Neural progenitor cell (in vitro differentiated cells): ENCODE measurements around the gene CDH13. TPM values are rescaled to one million over a fixed set of nuclear protein-coding genes. Genes with fewer than 3 reads are reported as not detected.

Experiments used
- DNase-seq: peaks from one replicate; pipeline ENCODE4 v3.0.0-alpha.2; 2016; ENCODE audit warnings: low spot score
- H2AFZ ChIP-seq: fragments of 200-600 bp; sonication (generic); replicated peaks from 2 replicates; pipeline ENCODE4 v1.6.1; 2016; ENCODE audit warnings: antibody characterized with exemption
- H3F3A ChIP-seq: fragments of 200-600 bp; sonication (generic); 2 replicates; pipeline ENCODE4 v1.6.1; 2016; ENCODE audit warnings: antibody characterized with exemption, low read depth
- H3K27ac ChIP-seq: fragments of 200-600 bp; sonication (generic); 2 replicates; pipeline ENCODE4 v1.5.1; 2016; ENCODE audit warnings: mild to moderate bottlenecking
- H3K27me3 ChIP-seq: fragments of 200-600 bp; sonication (generic); 2 replicates; pipeline ENCODE4 v1.6.1; 2016; ENCODE audit warnings: mild to moderate bottlenecking, moderate library complexity
- H3K36me3 ChIP-seq: fragments of 200-600 bp; sonication (generic); 2 replicates; pipeline ENCODE4 v1.5.1; 2016
- H3K4me1 ChIP-seq: fragments of 200-600 bp; sonication (generic); 2 replicates; pipeline ENCODE4 v1.6.1; 2016; ENCODE audit warnings: mixed run types
- H3K4me2 ChIP-seq: fragments of 200-600 bp; sonication (generic); 2 replicates; pipeline ENCODE4 v1.6.1; 2016
- H3K4me3 ChIP-seq: fragments of 200-600 bp; sonication (generic); 2 replicates; pipeline ENCODE4 v1.5.1; 2016
- H3K79me2 ChIP-seq: fragments of 200-600 bp; sonication (generic); 2 replicates; pipeline ENCODE4 v1.6.1; 2016; ENCODE audit warnings: low read depth
- H3K9ac ChIP-seq: fragments of 200-600 bp; sonication (generic); 2 replicates; pipeline ENCODE4 v1.6.1; 2016
- H3K9me3 ChIP-seq: fragments of 200-600 bp; sonication (generic); 2 replicates; pipeline ENCODE4 v1.5.1; 2016; ENCODE audit warnings: low read depth
- H4K20me1 ChIP-seq: fragments of 200-600 bp; sonication (generic); 2 replicates; pipeline ENCODE4 v1.6.1; 2016; ENCODE audit warnings: low read depth
- H3K27ac Mint-ChIP-seq: 3 replicates; pipeline ENCODE4 v1.8.0; 2021; ENCODE audit warnings: mixed read lengths
- H3K27me3 Mint-ChIP-seq: 2 replicates; pipeline ENCODE4 v1.8.0; 2022; ENCODE audit warnings: low read depth, mild to moderate bottlenecking, inconsistent platforms, moderate library complexity, mixed read lengths; ENCODE audit not compliant: insufficient read depth
- H3K36me3 Mint-ChIP-seq: 3 replicates; pipeline ENCODE4 v1.8.0; 2021; ENCODE audit warnings: mixed read lengths
- H3K4me1 Mint-ChIP-seq: 3 replicates; pipeline ENCODE4 v1.8.0; 2021; ENCODE audit warnings: mixed read lengths
- H3K4me3 Mint-ChIP-seq: 3 replicates; pipeline ENCODE4 v1.8.0; 2021; ENCODE audit warnings: mild to moderate bottlenecking, moderate library complexity, mixed read lengths
- H3K9me3 Mint-ChIP-seq: 3 replicates; pipeline ENCODE4 v1.8.0; 2020; ENCODE audit warnings: mixed read lengths
- EZH2 ChIP-seq: fragments of 200-600 bp; sonication (generic); IDR thresholded peaks from 2 replicates; pipeline ENCODE4 v1.6.1; 2017; ENCODE audit warnings: antibody characterized with exemption, mild to moderate bottlenecking, moderate library complexity
- EZH2phosphoT487 ChIP-seq: fragments of 200-600 bp; sonication (generic); IDR thresholded peaks from 2 replicates; pipeline ENCODE4 v1.6.1; 2017; ENCODE audit warnings: antibody characterized with exemption
- total RNA-seq: library from RNA; depleted of rRNA; stranded (reverse); fragments of >200 nt; gene quantifications from 2 replicates; pipeline ENCODE4 v1.2.3, GENCODE V29; 2015; ENCODE audit warnings: low replicate concordance
- TF ChIP-seq, protein P1 (sequence below): fragments of 200-600 bp; sonication (generic); IDR thresholded peaks from 2 replicates; pipeline ENCODE4 v1.5.1; 2017; ENCODE audit warnings: antibody characterized with exemption, mild to moderate bottlenecking

Gene CDH13
- total RNA-seq, 1 donor from 2014 or later: 3.0 TPM

DNA sequence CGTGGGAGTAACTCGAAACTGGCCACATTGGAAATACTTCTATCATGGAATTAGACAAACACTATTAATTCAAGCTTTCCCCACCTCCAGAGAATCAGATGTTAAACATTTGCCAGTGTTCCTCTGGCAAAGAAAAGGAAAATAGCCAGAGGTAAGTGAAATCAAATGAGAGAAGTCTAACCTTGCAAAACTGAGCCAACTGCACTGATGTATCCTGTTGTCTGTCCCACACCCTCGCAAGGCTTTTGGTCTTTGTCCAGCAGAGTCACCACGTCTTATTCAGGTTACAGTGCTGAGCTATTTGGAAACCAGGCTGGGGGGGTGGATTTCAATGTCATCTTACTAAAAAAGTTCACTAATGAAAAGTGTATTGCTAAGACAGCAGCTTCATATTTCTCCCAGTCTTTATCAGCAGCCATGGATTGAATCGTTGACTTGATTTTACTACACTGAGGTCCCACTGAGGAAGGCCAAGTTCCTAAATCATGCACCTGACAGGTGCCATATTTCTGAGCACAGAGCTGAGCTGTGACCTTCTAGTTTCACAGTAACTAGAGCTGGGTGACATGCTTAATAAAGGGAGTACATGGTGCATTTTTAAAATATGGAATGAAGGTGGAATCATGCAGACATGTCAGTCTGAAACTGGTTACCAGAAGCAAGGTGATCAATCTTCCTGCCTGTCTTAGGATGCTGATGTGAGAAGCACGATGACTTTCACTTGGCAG is 1095.9 kb downstream of the CDH13 start:
- Histone ChIP-seq H3K79me2 (no peaks in the 10 kb centered on the region), H3K27me3 (no peaks in the 10 kb centered on the region), H3K9ac (no peak overlapping the region), H3K36me3 (no peaks in the 10 kb centered on the region), H3K4me2 (no peak overlapping the region), H3K4me3 (no peak overlapping the region), H2AFZ (no peak overlapping the region), H4K20me1 (no peaks in the 10 kb centered on the region), H3K4me1 (no peaks in the 10 kb centered on the region), H3K27ac (no peak overlapping the region), H3K9me3 (no peaks in the 10 kb centered on the region), H3F3A (no peaks in the 10 kb centered on the region)
- peaks cover 2% of the 10 kb centered on the region for H3K36me3 Mint-ChIP-seq
- H3K9me3 Mint-ChIP-seq: peaks cover 4% of the 10 kb centered on the region
- no peak overlapping the region for H3K4me3 Mint-ChIP-seq
- H3K27ac Mint-ChIP-seq: no peak overlapping the region
- no peak for DNase-seq
- H3K4me1 Mint-ChIP-seq: peaks cover 7% of the 10 kb centered on the region
- TF ChIP-seq EZH2: no peak
- TF ChIP-seq EZH2phosphoT487: no peak
- TF ChIP-seq, protein P1, sequence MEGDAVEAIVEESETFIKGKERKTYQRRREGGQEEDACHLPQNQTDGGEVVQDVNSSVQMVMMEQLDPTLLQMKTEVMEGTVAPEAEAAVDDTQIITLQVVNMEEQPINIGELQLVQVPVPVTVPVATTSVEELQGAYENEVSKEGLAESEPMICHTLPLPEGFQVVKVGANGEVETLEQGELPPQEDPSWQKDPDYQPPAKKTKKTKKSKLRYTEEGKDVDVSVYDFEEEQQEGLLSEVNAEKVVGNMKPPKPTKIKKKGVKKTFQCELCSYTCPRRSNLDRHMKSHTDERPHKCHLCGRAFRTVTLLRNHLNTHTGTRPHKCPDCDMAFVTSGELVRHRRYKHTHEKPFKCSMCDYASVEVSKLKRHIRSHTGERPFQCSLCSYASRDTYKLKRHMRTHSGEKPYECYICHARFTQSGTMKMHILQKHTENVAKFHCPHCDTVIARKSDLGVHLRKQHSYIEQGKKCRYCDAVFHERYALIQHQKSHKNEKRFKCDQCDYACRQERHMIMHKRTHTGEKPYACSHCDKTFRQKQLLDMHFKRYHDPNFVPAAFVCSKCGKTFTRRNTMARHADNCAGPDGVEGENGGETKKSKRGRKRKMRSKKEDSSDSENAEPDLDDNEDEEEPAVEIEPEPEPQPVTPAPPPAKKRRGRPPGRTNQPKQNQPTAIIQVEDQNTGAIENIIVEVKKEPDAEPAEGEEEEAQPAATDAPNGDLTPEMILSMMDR: no peak
- H3K27me3 Mint-ChIP-seq: peaks cover 11% of the 10 kb centered on the region

DNA sequence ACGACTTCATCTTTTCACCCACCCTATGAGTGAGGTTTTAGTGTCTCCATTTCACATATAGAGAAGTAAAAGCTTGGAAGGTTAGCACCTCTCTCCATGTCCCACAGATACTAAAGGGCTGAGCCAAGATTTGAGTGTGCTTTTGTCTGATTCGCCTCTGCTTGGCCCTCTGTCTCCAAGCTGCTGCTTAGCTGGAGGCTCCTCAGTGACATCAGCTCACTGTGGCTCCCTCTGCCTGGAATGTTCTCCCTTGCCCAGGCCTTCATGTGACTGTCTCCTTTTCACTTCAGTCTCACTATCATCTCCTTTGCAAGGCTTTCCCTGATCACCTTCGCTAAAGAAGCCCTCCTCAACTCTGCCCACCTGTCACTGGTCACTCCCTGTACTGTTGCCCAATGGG is 1096.5 kb downstream of the CDH13 start:
- no peak overlapping the region for H3K4me3 Mint-ChIP-seq
- peaks cover 10% of the 10 kb centered on the region for H3K27me3 Mint-ChIP-seq
- no peaks in the 10 kb centered on the region for H3K27me3 ChIP-seq
- no peak for DNase-seq
- no peak overlapping the region for H3K27ac Mint-ChIP-seq
- H3K79me2 ChIP-seq: no peaks in the 10 kb centered on the region
- H3K9me3 Mint-ChIP-seq: peaks cover 7% of the 10 kb centered on the region
- TF ChIP-seq, protein P1: no peak
- TF ChIP-seq EZH2phosphoT487 (no peak), EZH2 (no peak)
- no peak overlapping the region for H3K27ac ChIP-seq
- no peaks in the 10 kb centered on the region for H3K4me1 ChIP-seq
- H3K4me3 ChIP-seq: no peak overlapping the region
- no peaks in the 10 kb centered on the region for H4K20me1 ChIP-seq
- H3K36me3 Mint-ChIP-seq: peaks cover 2% of the 10 kb centered on the region
- H3F3A ChIP-seq: no peaks in the 10 kb centered on the region
- no peak overlapping the region for H3K9ac ChIP-seq
- peaks cover under 1% of the 10 kb centered on the region for H3K4me1 Mint-ChIP-seq
- H3K9me3 ChIP-seq: no peaks in the 10 kb centered on the region
- H3K4me2 ChIP-seq: no peak overlapping the region
- H2AFZ ChIP-seq: no peak overlapping the region
- no peaks in the 10 kb centered on the region for H3K36me3 ChIP-seq

DNA sequence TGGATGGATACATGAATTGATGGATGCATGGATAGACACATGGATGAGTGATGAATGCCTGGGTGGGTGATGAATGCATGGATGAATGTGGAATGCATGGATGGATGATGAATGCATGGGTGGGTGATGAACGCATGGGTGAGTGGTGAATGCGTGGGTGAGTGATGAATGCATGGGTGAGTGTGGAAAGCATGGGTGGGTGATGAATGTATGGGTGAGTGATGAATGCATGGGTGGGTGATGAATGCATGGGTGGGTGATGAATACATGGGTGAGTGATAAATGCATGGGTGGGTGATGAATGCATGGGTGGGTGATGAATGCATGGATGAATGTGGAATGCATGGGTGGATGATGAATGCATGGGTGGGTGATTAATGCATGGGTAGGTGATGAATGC is 1097.1 kb downstream of the CDH13 start:
- Histone ChIP-seq H3K9me3 (no peaks in the 10 kb centered on the region), H3K9ac (no peak overlapping the region), H3K27ac (no peak overlapping the region), H3K4me1 (no peaks in the 10 kb centered on the region), H3K4me2 (no peak overlapping the region), H4K20me1 (no peaks in the 10 kb centered on the region), H3K36me3 (no peaks in the 10 kb centered on the region), H2AFZ (no peak overlapping the region), H3K79me2 (no peaks in the 10 kb centered on the region), H3K4me3 (no peak overlapping the region), H3K27me3 (no peaks in the 10 kb centered on the region), H3F3A (no peaks in the 10 kb centered on the region)
- DNase-seq: no peak
- Mint-ChIP-seq H3K27ac (no peak overlapping the region), H3K4me3 (no peak overlapping the region), H3K9me3 (peaks cover 7% of the 10 kb centered on the region), H3K27me3 (peaks cover 7% of the 10 kb centered on the region), H3K36me3 (peaks cover 2% of the 10 kb centered on the region), H3K4me1 (no peaks in the 10 kb centered on the region)
- TF ChIP-seq EZH2phosphoT487 (no peak), EZH2 (no peak)
- TF ChIP-seq, protein P1: no peak
